SK-N-SH (cell line): ENCODE results near the gene PLPP6. TPM values are rescaled to one million over a fixed set of nuclear protein-coding genes. Genes with fewer than 3 reads are reported as not detected.

Source experiments
- CTCF ChIA-PET: fragments of 300-600, 350-600 bp; formaldehyde crosslinking; extraction: SDS; loops from one replicate; lab custom pipeline; 2021; lab: Yijun Ruan, JAX
- POLR2A ChIA-PET: fragments of 350-600 bp; sonication (Branson Sonifier 250); formaldehyde crosslinking; extraction: SDS; loops from one replicate; lab custom pipeline; 2020; ENCODE audit warnings: antibody characterized with exemption, inconsistent platforms; lab: Yijun Ruan, JAX
- DNase-seq: peaks from one replicate; pipeline ENCODE4 v3.0.0; 2012
- H2AFZ ChIP-seq: fragments of 200-600 bp; sonication (generic); 2 replicates; pipeline ENCODE4 v1.8.1; 2016; ENCODE audit warnings: antibody characterized with exemption, mild to moderate bottlenecking, low read depth
- H3F3A ChIP-seq: fragments of 200-600 bp; sonication (generic); replicated peaks from 2 replicates; pipeline ENCODE3; 2016; ENCODE audit warnings: antibody characterized with exemption, mild to moderate bottlenecking; ENCODE audit not compliant: insufficient read depth
- H3K27ac ChIP-seq, 2 experiments: fragments of 200-500 bp in 1 of 2; fragments of 200-600 bp in 1 of 2; sonication (Bioruptor generic) in 1 of 2; sonication (generic), shearing (Covaris generic) in 1 of 2; 2 replicates each; pipeline versions ENCODE4 v1.5.1 to v1.6.1; 2014 to 2016; ENCODE audit warnings: low read depth in 2 of 2, inconsistent platforms in 1 of 2, low read length in 1 of 2, mild to moderate bottlenecking in 1 of 2, mixed read lengths in 1 of 2
- H3K27me3 ChIP-seq: fragments of 200-600 bp; sonication (generic), shearing (Covaris generic); 2 replicates; pipeline ENCODE4 v1.6.1; 2016; ENCODE audit warnings: mixed run types; ENCODE audit not compliant: insufficient read depth
- H3K36me3 ChIP-seq, 2 experiments: fragments of 200-500 bp in 1 of 2; fragments of 200-600 bp in 1 of 2; sonication (Bioruptor generic) in 1 of 2; sonication (generic) in 1 of 2; replicated peaks in 1 of 2; 2 replicates each; pipeline versions ENCODE3 to v1.5.1; 2014 to 2016; ENCODE audit warnings: low read length in 1 of 2, mild to moderate bottlenecking in 1 of 2; ENCODE audit not compliant: insufficient read depth in 2 of 2, control insufficient read depth in 1 of 2
- H3K4me1 ChIP-seq, 2 experiments: fragments of 200-500 bp in 1 of 2; fragments of 200-600 bp in 1 of 2; sonication (Bioruptor generic) in 1 of 2; sonication (generic), shearing (Covaris generic) in 1 of 2; 2 replicates each; pipeline versions ENCODE4 v1.5.1 to v1.6.1; 2014 to 2016; ENCODE audit warnings: low read depth in 1 of 2, low read length in 1 of 2, mixed run types in 1 of 2; ENCODE audit not compliant: insufficient read depth in 2 of 2, control insufficient read depth in 1 of 2
- H3K4me2 ChIP-seq: fragments of 200-600 bp; sonication (generic), shearing (Covaris generic); 2 replicates; pipeline ENCODE4 v1.6.1; 2017; ENCODE audit warnings: mixed run types
- H3K4me3 ChIP-seq, 2 experiments: fragments of 200-500 bp in 1 of 2; fragments of 200-600 bp in 1 of 2; sonication (Bioruptor generic) in 1 of 2; sonication (generic), shearing (Covaris generic) in 1 of 2; 2 replicates each; pipeline versions ENCODE4 v1.5.1 to v1.8.1; 2014 to 2016; ENCODE audit warnings: low read depth in 2 of 2, inconsistent platforms in 1 of 2, low read length in 1 of 2, mild to moderate bottlenecking in 1 of 2, mixed read lengths in 1 of 2, moderate library complexity in 1 of 2
- H3K79me2 ChIP-seq: fragments of 200-600 bp; sonication (generic); 2 replicates; pipeline ENCODE4 v1.8.1; 2017; ENCODE audit warnings: mild to moderate bottlenecking; ENCODE audit not compliant: insufficient read depth
- H3K9ac ChIP-seq: fragments of 200-600 bp; sonication (generic); 2 replicates; pipeline ENCODE4 v1.6.1; 2017; ENCODE audit warnings: mixed run types
- H3K9me2 ChIP-seq: fragments of 200-600 bp; sonication (generic); 2 replicates; pipeline ENCODE4 v1.6.1; 2017; ENCODE audit warnings: mixed run types
- H3K9me3 ChIP-seq: fragments of 200-600 bp; sonication (generic); 2 replicates; pipeline ENCODE4 v1.6.1; 2017; ENCODE audit warnings: mixed run types, mild to moderate bottlenecking, moderate library complexity
- H4K20me1 ChIP-seq: fragments of 200-600 bp; sonication (generic); 2 replicates; pipeline ENCODE4 v1.6.1; 2017; ENCODE audit warnings: mild to moderate bottlenecking, mixed run types; ENCODE audit not compliant: insufficient read depth
- CHD2 ChIP-seq: fragments of 150-350 bp; IDR thresholded peaks from 2 replicates; pipeline ENCODE4 v1.6.1; 2018; ENCODE audit warnings: low read length; ENCODE audit not compliant: partially characterized antibody
- ELF1 ChIP-seq: IDR thresholded peaks from 2 replicates; pipeline ENCODE4 v1.4.0; 2012
- EP300 ChIP-seq, 2 experiments: IDR thresholded peaks; 2 replicates each; pipeline versions ENCODE4 v1.4.0 to v1.6.1; 2012; ENCODE audit warnings: borderline replicate concordance in 1 of 2, low read depth in 1 of 2, low read length in 1 of 2
- EZH2phosphoT487 ChIP-seq: fragments of 200-600 bp; sonication (generic); IDR thresholded peaks from 2 replicates; pipeline ENCODE4 v1.6.1; 2017; ENCODE audit warnings: low read depth, mixed run types, mild to moderate bottlenecking, antibody characterized with exemption, moderate library complexity, borderline replicate concordance
- FOSL2 ChIP-seq: IDR thresholded peaks from 2 replicates; pipeline ENCODE4 v1.4.0; 2012; ENCODE audit warnings: low read depth, mild to moderate bottlenecking, moderate library complexity, borderline replicate concordance
- JUND ChIP-seq: IDR thresholded peaks from 2 replicates; pipeline ENCODE4 v1.4.0; 2012
- MXI1 ChIP-seq: IDR thresholded peaks from 2 replicates; pipeline ENCODE4 v1.6.1; 2012; ENCODE audit warnings: mild to moderate bottlenecking, low read depth, low read length, improper control_type of control experiment
- NFIC ChIP-seq: IDR thresholded peaks from 2 replicates; pipeline ENCODE4 v1.4.0; 2012; ENCODE audit warnings: borderline replicate concordance
- NRF1 ChIP-seq: IDR thresholded peaks from 2 replicates; pipeline ENCODE4 v1.6.1; 2012; ENCODE audit warnings: low read depth, mild to moderate bottlenecking, low read length
- POLR2AphosphoS5 ChIP-seq: IDR thresholded peaks from 2 replicates; pipeline ENCODE4 v1.6.1; 2012; ENCODE audit warnings: low read depth, low read length
- RCOR1 ChIP-seq: fragments of 150-350 bp; IDR thresholded peaks from 2 replicates; pipeline ENCODE4 v1.6.1; 2017; ENCODE audit warnings: antibody characterized with exemption, low read length
- REST ChIP-seq: IDR thresholded peaks from 2 replicates; pipeline ENCODE4 v1.6.1; 2012; ENCODE audit warnings: mild to moderate bottlenecking, low read depth, low read length, moderate library complexity
- RFX5 ChIP-seq: IDR thresholded peaks from 2 replicates; pipeline ENCODE4 v1.6.1; 2012; ENCODE audit warnings: mild to moderate bottlenecking, improper control_type of control experiment, low read length
- RXRA ChIP-seq: IDR thresholded peaks from 2 replicates; pipeline ENCODE4 v1.4.0; 2012; ENCODE audit warnings: low read depth, mild to moderate bottlenecking, borderline replicate concordance
- SIN3A ChIP-seq: IDR thresholded peaks from 2 replicates; pipeline ENCODE4 v1.6.1; 2012; ENCODE audit warnings: low read depth, mild to moderate bottlenecking, low read length, moderate library complexity, borderline replicate concordance
- SMC3 ChIP-seq: IDR thresholded peaks from 2 replicates; pipeline ENCODE4 v1.6.1; 2012; ENCODE audit warnings: low read depth, low read length, improper control_type of control experiment
- TEAD4 ChIP-seq: IDR thresholded peaks from 2 replicates; pipeline ENCODE4 v1.4.0; 2012; ENCODE audit warnings: mild to moderate bottlenecking, borderline replicate concordance; ENCODE audit not compliant: insufficient read depth
- ZBTB33 ChIP-seq: IDR thresholded peaks from 2 replicates; pipeline ENCODE4 v1.4.0; 2012; ENCODE audit warnings: low read depth, borderline replicate concordance
- WGBS: methylation state at CpG from one replicate; pipeline ENCODE4 v1.1.6; 2017; ENCODE audit warnings: low lambda C conversion rate; 5-methylcytosine and 5-hydroxymethylcytosine counted together
- polyA plus RNA-seq, 3 experiments: library from polyadenylated mRNA; depleted of rRNA; stranded (reverse); fragments of >200 nt; gene quantifications; 2 replicates each; pipeline ENCODE4 v1.2.3, GENCODE V29; 2012
- TF ChIP-seq, protein P1 (sequence below): IDR thresholded peaks from 2 replicates; pipeline ENCODE4 v1.4.0; 2012; ENCODE audit warnings: low read depth, borderline replicate concordance
- TF ChIP-seq, protein P2 (sequence below): IDR thresholded peaks from 2 replicates; pipeline ENCODE4; 2012

Gene PLPP6
- polyA plus RNA-seq, 1 of the 3 experiments (the other 2 are of a cell fraction) = 8.8 TPM

DNA sequence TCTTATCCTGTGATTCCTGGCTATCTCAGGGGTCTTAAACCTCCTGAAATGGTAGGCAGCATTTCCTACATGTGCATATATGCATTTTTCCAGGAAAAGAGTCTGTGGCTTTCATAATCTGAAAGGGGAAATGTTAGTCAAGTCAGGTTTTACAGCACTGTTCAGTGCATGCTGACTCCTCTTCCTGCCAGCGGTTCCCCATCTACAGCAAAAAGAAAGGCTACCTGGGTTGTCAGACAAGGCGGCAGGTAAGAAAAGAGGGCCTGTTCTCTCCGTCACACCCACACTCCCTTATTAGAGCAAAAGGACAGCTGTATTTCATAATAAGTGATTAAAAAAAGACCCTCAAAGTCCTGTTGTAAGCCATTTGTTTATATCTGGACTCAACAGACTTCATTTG is 8.5 kb downstream of the PLPP6 start:
- ChIA-PET CTCF (interaction anchor here (1.1 kb wide), 1 partner anchor 92 kb away, joined by 3 read pairs; no protein-coding TSS in a partner anchor), POLR2A (no interaction called here)
- H2AFZ ChIP-seq = no peak overlapping the region
- H3K9me2 ChIP-seq = no peaks in the 10 kb centered on the region
- WGBS = 98% methylated on average over 3 of the region's 3 CpGs
- no peaks in the 10 kb centered on the region for H3F3A ChIP-seq
- DNase-seq = no peak
- TF ChIP-seq RCOR1 = no peak
- no peak for TF ChIP-seq POLR2AphosphoS5
- TF ChIP-seq JUND = no peak
- TF ChIP-seq EZH2phosphoT487 = no peak
- no peak for TF ChIP-seq SIN3A
- TF ChIP-seq EP300 (IDR thresholded peaks at IDR 0.05; ENCODE audit: borderline replicate concordance in 1 of 2, low read depth in 1 of 2, low read length in 1 of 2) = no peak
- no peak for TF ChIP-seq RXRA
- no peak for TF ChIP-seq NRF1
- TF ChIP-seq ZBTB33 = no peak
- no peak for TF ChIP-seq TEAD4
- no peaks in the 10 kb centered on the region for H4K20me1 ChIP-seq
- no peak overlapping the region for H3K9ac ChIP-seq
- H3K4me1 ChIP-seq = peaks cover 0 to 5% of the 10 kb centered on the region in 2 experiments; a peak in 3 of 4 replicates
- no peak overlapping the region for H3K4me2 ChIP-seq
- H3K27ac ChIP-seq = no peak overlapping the region
- no peaks in the 10 kb centered on the region for H3K79me2 ChIP-seq
- no peaks in the 10 kb centered on the region for H3K9me3 ChIP-seq
- H3K27me3 ChIP-seq = no peaks in the 10 kb centered on the region
- no peak overlapping the region for H3K4me3 ChIP-seq
- no peaks in the 10 kb centered on the region for H3K36me3 ChIP-seq

DNA sequence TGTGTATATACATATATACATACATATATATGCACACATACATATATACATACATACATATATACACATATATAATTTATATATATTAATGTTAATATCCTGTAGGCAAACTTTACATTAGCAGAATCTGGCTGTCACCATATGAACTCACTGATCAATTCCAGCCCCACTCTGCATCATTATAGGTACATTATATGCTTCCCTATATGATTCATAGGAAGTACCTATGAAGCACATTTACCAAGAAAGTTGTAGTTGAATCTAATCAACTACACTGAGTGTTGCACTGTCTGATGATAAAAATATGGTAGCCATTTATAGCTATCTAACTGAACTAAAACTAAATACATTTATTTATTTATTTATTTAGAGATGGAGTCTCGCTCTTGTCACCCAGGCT is 9.6 kb downstream of the PLPP6 start:
- Histone ChIP-seq H3K4me1 (no peaks in the 10 kb centered on the region; a peak in 2 of 4 replicates), H4K20me1 (no peaks in the 10 kb centered on the region), H3K36me3 (no peaks in the 10 kb centered on the region), H3K79me2 (no peaks in the 10 kb centered on the region), H3K9me3 (no peaks in the 10 kb centered on the region), H3F3A (no peaks in the 10 kb centered on the region), H3K27ac (no peak overlapping the region), H3K9me2 (no peaks in the 10 kb centered on the region), H3K4me3 (no peak overlapping the region), H3K4me2 (no peak overlapping the region), H2AFZ (no peak overlapping the region), H3K9ac (no peak overlapping the region), H3K27me3 (no peaks in the 10 kb centered on the region)
- POLR2A ChIA-PET = no interaction called here
- no peak for DNase-seq
- CTCF ChIA-PET = interaction anchor here (1.1 kb wide), 1 partner anchor 10 kb away, joined by 4 read pairs; the partner anchor contains the start of gene PLPP6
- 100% methylated on average over 1 of the region's 1 CpG for WGBS
- TF ChIP-seq SMC3 = no peak
- TF ChIP-seq JUND = no peak
- TF ChIP-seq, protein P1, sequence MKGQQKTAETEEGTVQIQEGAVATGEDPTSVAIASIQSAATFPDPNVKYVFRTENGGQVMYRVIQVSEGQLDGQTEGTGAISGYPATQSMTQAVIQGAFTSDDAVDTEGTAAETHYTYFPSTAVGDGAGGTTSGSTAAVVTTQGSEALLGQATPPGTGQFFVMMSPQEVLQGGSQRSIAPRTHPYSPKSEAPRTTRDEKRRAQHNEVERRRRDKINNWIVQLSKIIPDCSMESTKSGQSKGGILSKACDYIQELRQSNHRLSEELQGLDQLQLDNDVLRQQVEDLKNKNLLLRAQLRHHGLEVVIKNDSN = no peak
- TF ChIP-seq NRF1 = no peak
- TF ChIP-seq, protein P2, sequence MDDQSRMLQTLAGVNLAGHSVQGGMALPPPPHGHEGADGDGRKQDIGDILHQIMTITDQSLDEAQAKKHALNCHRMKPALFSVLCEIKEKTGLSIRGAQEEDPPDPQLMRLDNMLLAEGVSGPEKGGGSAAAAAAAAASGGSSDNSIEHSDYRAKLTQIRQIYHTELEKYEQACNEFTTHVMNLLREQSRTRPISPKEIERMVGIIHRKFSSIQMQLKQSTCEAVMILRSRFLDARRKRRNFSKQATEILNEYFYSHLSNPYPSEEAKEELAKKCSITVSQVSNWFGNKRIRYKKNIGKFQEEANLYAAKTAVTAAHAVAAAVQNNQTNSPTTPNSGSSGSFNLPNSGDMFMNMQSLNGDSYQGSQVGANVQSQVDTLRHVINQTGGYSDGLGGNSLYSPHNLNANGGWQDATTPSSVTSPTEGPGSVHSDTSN = no peak
- no peak for TF ChIP-seq CHD2
- no peak for TF ChIP-seq FOSL2
- TF ChIP-seq RXRA = no peak
- TF ChIP-seq RFX5 = no peak
- TF ChIP-seq ELF1 = no peak
- TF ChIP-seq NFIC = no peak
- no peak for TF ChIP-seq REST
- no peak for TF ChIP-seq MXI1
